Nephron progenitor cell (in vitro differentiated cells): ENCODE measurements around the gene ADM5.

ENCODE experiments used
- DNase-seq: peaks from one replicate; pipeline ENCODE4 v3.0.0; 2021
- H3K27ac Mint-ChIP-seq: 2 replicates; pipeline ENCODE4 v1.8.0; 2021; ENCODE audit warnings: mild to moderate bottlenecking, moderate library complexity, mixed read lengths
- H3K27me3 Mint-ChIP-seq: 2 replicates; pipeline ENCODE4 v1.8.0; 2021; ENCODE audit warnings: mild to moderate bottlenecking, low read depth, mixed read lengths; ENCODE audit not compliant: poor library complexity
- H3K36me3 Mint-ChIP-seq: 2 replicates; pipeline ENCODE4 v1.8.0; 2021; ENCODE audit warnings: low read depth, mixed read lengths
- H3K4me1 Mint-ChIP-seq: 2 replicates; pipeline ENCODE4 v1.8.0; 2021; ENCODE audit warnings: mixed read lengths
- H3K4me3 Mint-ChIP-seq: 2 replicates; pipeline ENCODE4 v1.8.0; 2021; ENCODE audit warnings: mild to moderate bottlenecking, moderate library complexity, mixed read lengths
- H3K9me3 Mint-ChIP-seq: 2 replicates; pipeline ENCODE4 v1.8.0; 2021; ENCODE audit warnings: mild to moderate bottlenecking, moderate library complexity, mixed read lengths
- CTCF ChIP-seq: fragments of 200-600 bp; sonication (generic); IDR thresholded peaks from 2 replicates; pipeline ENCODE4 v1.5.0; 2021; ENCODE audit warnings: antibody characterized with exemption

ADM5 gene

GRCh38 chr19:49739933-49740332, 50.5 kb downstream of the ADM5 start:
- Mint-ChIP-seq H3K4me3 (no peak overlapping the region), H3K27me3 (no peaks in the 10 kb centered on the region), H3K9me3 (peaks cover 3% of the 10 kb centered on the region), H3K27ac (no peak overlapping the region), H3K36me3 (no peaks in the 10 kb centered on the region), H3K4me1 (peaks cover 15% of the 10 kb centered on the region)
- DNase-seq: no peak
- no peak for TF ChIP-seq CTCF
